Caki2 (cell line): ENCODE measurements around the gene CD247. TPM values are rescaled to one million over a fixed set of nuclear protein-coding genes. Genes with fewer than 3 reads are reported as not detected.

Experiments
- DNase-seq: peaks from one replicate; pipeline ENCODE4 v3.0.0-alpha.2; 2015; ENCODE audit warnings: low read depth
- in situ Hi-C: cut with HindIII; loops from 2 replicates; pipeline ENCODE4 v1.10.0; 2016; ENCODE audit warnings: low sequenced_read_pairs, low pct_unique_long_range_greater_than_20kb, mixed read lengths
- total RNA-seq: library from RNA; depleted of rRNA; stranded (reverse); fragments of >200 nt; shearing (Covaris generic); gene quantifications from 2 replicates; pipeline ENCODE4 v1.2.3, GENCODE V29; 2014; ENCODE audit warnings: low replicate concordance

Gene CD247
- total RNA-seq, 1 experiment from 2014 or later, result not detected

GRCh38 chr1:167544447-167545093 lies 26.2 kb upstream of the CD247 start:
- DNase-seq, result no peak
- in situ Hi-C loops, result no loop called here

DNA sequence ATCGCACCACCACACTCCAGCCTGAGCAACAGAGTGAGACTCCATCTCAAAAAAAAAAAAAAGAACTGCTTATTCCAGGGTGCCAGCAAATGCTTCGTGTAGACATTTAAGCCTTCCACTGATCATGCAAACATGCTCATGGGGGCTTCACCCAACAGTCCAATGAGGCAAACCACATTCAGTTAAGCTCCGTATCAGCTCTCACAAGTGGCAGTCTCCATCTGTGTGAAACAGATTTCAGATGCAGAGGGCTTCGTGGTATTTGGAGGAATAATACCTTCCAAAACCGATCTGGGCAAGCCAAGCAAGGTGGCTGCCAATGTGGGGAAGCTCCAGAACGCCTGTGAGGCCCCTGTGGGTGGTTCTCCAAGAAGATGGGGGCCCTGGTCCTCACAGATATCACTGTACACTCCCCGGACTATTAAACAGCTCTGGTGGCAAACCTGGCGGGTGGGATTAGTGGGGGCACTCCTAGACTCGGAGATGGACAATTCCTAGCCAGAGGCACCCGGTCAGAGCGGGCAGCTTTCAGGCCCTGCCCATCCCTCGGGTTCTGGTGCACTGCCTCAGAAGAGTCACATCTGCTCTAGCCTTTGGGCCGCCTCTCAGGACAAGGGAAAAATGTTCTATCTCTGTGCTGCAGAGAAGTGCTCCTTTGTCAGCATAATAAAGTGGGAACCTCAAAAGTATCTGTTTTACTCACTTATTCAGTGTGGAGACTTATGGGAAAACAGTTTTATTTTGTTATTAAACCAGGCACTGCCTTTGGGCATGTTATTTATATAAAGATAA lies 25.1 kb upstream of the CD247 start:
- in situ Hi-C loops, result no loop called here
- DNase-seq, result no peak

- in situ Hi-C loops, result no loop called here
- DNase-seq, result no peak
Measured at GRCh38 chr1:167542109-167543032, 24.0 kb upstream of the CD247 start.

GRCh38 chr1:167541610-167542009 lies 23.3 kb upstream of the CD247 start:
- in situ Hi-C loops, result no loop called here
- DNase-seq, result no peak

DNA sequence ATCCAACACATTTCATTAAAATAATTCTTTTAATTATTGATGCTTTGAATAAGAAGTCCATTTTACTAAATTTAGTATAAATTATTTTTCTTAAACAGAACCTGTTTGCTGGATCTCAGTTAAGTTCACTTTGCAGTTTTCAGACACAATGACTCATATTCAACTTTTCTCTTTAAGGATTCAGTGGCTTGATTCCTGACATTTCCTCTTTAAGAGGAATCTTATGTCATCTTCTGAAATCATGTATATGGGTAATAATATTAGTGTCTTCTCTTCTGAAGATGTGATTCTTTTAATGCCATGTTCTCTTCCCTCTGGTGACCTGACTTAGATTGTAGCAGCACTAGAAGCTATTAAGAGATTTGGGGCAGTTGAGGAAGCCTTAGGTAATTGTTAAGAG lies 22.7 kb upstream of the CD247 start:
- no peak for DNase-seq
- in situ Hi-C loops, result no loop called here

GRCh38 chr1:167538657-167539056 lies 20.3 kb upstream of the CD247 start:
- in situ Hi-C loops, result no loop called here
- no peak for DNase-seq

DNA sequence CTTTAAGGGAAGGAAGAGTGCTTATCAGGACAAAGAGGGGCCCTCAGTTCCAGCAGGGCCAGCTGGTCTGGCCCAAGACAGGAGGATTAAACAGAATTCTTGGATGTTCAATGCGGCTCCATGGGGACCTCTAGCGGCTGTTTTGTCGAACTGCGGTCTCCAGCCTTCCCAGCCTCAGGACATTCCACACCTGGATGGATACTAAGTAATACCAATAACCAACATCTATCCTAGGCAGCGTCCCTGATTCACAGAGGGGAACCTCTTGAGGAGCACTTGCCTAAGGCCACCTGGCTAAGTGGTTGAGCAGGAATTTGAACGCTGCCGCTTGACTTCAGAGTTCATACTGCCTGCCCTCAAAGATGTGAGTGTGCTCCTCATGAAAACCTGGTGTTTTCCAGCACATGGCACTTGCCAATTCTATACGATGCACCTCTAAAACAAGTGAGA lies 15.5 kb upstream of the CD247 start:
- DNase-seq, result peak; percentile 36
- in situ Hi-C loops, result no loop called here

GRCh38 chr1:167532964-167533824 lies 14.9 kb upstream of the CD247 start:
- no peak for DNase-seq
- in situ Hi-C loops, result no loop called here

GRCh38 chr1:167532375-167532774 lies 14.0 kb upstream of the CD247 start:
- in situ Hi-C loops, result no loop called here
- no peak for DNase-seq

GRCh38 chr1:167529829-167530474 lies 11.6 kb upstream of the CD247 start:
- in situ Hi-C loops, result no loop called here

DNA sequence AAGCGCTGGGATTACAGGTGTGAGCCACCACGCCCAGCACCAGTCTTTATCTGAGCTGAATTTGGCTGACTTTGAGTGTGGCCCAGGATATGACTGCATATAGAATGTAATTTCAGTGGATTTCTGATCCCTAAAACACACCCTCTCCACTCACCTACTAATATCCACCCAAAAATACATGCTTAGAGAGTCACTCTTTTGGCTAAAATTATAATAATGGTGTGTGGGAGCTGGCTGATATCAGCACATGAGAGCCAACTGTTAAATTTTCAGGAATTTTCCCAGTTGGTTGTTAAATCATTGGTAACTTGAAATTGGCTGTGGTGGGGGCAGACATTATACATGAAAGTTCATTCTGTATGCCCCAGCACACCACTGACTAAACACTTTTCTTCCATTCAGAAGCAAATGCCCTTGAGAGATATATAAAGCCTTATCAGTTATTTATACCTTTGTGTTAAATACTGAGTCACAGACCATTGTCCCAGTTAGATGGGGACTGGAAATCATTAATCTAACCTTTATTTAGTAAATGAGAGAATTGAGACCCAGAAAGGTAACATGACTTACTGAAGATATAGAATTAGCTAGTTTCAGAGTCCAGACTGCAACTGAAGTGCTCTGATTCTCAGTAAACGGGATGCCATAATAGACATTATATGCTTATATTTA lies 9.9 kb upstream of the CD247 start:
- in situ Hi-C loops, result no loop called here
- no peak for DNase-seq

More at GRCh38 chr1:167529829-167530474, 11.6 kb upstream of the CD247 start:
- no peak for DNase-seq

DNA sequence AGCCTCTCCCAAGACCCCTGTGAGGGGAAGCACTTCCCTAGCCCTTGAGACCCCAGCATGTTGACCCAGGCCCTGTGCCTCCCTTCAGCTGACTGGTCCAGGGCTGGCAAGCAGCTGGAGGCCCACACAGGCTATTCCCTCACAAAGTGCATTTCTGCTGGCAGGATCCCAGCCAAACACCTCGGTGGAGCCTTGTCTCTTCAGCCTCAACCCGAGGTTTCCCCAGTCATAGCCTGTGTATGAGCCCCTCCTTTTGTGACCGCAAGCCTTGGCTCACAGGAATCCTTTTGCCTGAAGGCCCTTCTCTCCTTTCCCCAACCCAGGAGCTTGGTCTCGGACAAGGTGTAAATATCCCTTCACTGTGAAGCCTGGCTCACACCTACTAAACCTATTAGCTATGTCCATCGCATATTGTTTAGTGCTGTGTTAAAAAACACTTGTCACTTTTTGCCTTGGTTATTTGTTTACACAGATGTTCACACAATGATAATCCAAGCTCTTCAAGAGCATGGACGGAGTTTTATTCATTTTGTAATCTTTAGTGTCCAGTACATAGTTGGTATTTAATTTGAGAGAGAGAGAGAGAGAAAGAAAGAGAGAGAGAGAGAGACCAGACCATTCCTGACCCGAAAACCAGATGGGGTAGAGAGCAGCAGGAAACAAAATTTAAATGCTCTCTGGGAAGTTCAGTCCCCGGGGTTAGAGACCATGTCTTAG lies 8.5 kb upstream of the CD247 start:
- in situ Hi-C loops, result no loop called here
- no peak for DNase-seq

GRCh38 chr1:167524651-167525050 lies 6.3 kb upstream of the CD247 start:
- in situ Hi-C loops, result no loop called here
- no peak for DNase-seq

- in situ Hi-C loops, result no loop called here
Measured at GRCh38 chr1:167522246-167522645, 3.9 kb upstream of the CD247 start.

GRCh38 chr1:167520711-167521206 lies 2.4 kb upstream of the CD247 start:
- in situ Hi-C loops, result no loop called here
- no peak for DNase-seq

More at GRCh38 chr1:167522246-167522645, 3.9 kb upstream of the CD247 start:
- no peak for DNase-seq
